GM23248 (cell line): ENCODE data around the gene POLR3A.

Experiments
- EZH2 ChIP-seq: fragments of 200-600 bp; sonication (generic); IDR thresholded peaks from 2 replicates; pipeline ENCODE4 v1.6.1; 2018; ENCODE audit warnings: antibody characterized with exemption, mild to moderate bottlenecking; ENCODE audit not compliant: insufficient read depth, poor library complexity, severe bottlenecking
- EZH2phosphoT487 ChIP-seq: fragments of 200-600 bp; sonication (generic); IDR thresholded peaks from 2 replicates; pipeline ENCODE4 v1.6.1; 2018; ENCODE audit warnings: antibody characterized with exemption, moderate library complexity, mild to moderate bottlenecking, low read depth; ENCODE audit not compliant: insufficient read depth

GRCh38 chr10:77922055-77922454 is 107.3 kb downstream of the POLR3A start:
- TF ChIP-seq EZH2 (no peak), EZH2phosphoT487 (no peak)
